Activated CD8-positive, alpha-beta memory T cell treated with anti-CD3 and anti-CD28 coated beads for 4 hours (primary cell): ENCODE measurements around the gene LAMA3.

Experiments
- DNase-seq, 2 donors: peaks; one replicate each; pipeline ENCODE4 v3.0.0-alpha.2; 2020; ENCODE audit warnings: low read depth in 2 of 2

Gene LAMA3

DNA sequence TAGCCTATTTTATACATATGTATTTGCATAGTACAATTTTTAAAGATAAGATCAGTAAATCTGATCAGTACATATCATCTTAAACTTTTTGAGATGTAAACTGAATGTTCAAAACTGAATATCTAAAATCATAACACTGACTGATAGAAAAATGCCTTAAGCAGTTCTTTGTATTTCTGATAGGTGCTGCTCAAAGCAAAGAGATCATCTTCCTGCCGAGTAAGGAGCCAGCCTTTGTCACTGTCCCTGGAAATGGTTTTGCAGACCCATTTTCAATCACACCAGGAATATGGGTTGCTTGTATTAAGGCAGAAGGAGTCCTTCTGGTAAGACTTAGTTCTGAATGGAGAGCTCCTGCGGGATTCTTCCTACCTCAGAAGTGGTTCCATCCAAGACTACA is 135.0 kb downstream of the LAMA3 start:
- DNase-seq: no peak

DNA sequence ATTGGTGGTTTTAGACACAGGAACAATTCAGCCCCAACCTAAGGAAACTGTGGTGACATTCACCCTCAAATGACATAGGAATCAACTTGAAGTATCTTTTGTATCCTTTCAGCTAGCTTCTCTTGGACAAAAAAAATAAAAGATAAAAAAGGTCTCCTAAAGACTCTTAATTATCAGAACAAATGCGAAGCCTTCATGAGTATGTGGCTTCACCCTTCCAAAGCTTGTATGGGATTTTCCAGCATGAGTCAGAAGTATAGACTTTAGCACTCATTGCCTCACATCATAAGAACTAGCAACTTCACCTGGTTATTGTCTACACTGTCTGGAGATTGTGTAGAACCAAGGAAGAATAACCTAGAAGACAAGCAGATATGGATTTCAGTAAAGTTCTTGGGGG is 135.4 kb downstream of the LAMA3 start:
- no peak for DNase-seq

DNA sequence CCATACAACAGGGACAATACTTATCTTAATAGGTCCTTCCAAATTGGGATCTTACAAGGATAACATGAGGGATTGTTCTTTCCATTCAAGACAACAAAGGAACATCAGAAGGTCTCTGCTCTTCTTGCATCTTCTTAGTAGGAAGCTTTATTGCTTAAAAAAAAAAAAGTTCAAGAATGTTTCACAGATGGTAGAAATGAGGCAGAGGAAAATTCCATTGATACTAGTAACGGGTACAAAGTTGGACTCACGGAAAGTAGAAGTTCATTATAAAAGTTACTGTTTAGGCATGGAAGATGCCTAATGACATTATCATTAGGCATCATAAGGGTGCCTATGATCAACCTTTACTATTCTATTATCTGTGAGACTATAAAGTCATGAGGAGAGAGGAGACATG is 136.2 kb downstream of the LAMA3 start:
- no peak for DNase-seq

DNA sequence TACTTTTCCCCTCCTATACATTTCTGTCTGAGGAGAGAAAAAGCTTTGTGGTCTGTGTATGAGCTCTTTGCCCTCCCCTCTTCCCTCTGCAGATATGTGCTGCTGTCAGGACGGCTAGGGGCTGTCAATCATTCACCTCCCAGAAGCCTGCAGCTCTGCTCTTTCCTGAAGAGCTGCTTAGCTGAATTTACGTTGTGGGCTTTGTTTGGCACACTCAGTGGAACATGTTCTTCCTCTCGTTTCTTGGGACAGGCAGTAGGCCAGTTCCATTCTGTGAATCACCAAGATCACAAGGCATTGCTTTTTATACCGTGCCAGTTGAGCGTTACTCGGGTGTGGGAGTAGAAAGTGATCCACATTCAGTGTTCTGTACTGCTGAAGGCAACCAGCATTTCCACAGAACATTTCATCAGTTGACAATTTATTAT is 136.7 kb downstream of the LAMA3 start:
- DNase-seq: no peak

DNA sequence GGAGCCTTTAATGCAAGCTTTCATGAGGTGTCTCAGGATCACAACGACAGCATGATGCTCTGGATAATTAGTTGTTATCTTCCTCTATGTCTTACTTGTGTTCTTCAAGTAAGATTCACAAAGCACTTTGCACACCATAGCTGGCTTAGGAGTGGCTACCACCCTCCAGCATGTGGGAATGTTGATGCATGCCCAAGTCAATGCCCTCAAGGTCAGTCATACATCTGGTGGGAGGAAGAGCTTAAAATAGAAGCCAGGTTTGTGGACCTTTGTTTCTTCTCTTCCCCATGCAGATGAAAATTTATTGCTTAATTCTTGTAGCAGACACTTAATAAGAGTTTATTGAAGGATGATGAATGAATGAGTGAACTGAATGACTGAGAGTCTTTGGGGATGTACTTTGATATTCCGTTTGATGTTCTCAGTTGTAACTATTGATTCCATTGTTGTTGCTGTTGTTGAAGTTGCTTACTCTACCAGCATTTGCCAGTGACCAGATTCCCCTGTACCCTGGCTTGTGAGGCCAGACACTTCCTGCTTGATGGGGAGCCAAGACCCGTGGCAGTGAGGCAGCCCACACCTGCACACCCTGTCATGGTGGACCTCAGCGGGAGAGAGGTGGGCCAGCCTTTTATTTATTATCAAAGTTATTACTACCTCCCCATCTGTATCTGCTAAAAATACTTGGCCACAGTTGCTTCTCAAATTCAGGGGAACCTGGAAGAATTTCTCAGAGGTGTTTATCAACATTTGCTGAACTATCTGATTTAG is 137.8 kb downstream of the LAMA3 start:
- no peak for DNase-seq

DNA sequence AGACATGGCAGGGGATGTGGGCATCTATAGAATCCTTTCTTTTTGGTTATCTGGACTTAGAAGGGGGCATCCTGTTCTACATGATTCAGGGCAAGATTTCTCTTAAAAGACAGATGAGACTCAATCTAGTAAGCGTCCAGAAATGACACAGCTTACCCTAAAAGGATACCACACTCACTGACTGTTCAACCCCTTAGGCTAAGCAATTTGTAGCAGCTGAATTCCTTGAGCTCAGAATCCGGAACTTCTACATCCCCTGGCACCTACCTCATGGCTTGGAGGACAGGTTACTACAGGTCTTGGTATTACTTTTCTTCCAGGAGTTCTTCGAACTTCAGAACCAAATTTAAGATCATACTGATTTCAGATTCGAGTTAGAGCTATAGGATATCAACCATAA is 138.4 kb downstream of the LAMA3 start:
- no peak for DNase-seq

DNA sequence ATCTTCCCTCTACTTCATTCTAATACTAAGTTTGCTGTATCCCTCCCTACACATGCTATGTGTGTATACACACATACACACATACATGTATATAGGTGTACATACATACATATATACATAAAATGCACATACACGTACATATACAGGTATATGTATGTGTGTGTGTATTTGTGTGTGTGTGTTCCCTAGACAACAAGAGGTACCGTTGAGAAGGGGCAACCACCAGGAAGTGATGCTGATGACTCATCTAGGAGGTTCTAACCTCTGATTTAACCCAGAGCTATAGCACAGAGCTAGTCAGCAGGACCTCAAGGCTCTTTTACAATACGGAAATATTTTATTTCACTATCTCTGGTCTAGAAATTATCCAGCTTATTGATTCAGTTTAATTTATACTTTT is 139.2 kb downstream of the LAMA3 start:
- DNase-seq: peak in 1 of 2 donors; percentile 42

DNA sequence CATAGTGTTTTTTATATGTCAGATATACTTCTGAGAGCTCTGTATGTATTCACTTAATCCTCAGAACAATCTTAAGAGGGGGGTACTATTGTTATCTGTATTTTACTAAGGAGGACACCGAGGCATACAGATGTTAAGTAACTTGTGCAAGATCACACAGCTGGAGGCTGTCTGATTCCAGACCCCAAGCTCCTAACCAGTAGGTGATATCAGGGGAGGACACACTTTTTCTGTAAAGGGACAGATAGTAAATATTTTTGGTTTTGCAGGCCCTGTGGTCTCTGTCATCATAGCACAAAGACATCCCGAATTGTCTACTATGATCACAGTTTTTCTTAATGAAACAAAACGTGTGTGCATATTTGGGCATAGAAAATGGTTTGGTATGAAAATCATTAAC is 143.7 kb downstream of the LAMA3 start:
- DNase-seq: no peak

DNA sequence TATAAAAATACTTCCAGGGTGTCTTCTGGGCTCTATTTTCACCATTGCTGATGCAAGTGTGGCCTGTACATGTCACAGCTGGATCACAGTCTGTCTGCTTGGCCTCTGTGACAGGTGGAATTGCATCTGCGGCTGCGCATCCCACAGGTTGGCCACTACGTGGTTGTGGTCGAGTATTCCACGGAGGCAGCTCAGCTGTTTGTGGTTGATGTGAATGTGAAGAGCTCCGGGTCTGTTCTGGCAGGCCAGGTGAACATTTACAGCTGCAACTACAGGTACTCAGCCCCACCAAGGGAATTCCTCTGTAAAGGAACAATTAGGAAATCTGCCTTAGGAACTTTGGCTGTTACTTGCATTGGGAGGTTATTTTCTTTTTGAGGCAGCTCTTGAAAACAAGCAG is 144.5 kb downstream of the LAMA3 start:
- no peak for DNase-seq

DNA sequence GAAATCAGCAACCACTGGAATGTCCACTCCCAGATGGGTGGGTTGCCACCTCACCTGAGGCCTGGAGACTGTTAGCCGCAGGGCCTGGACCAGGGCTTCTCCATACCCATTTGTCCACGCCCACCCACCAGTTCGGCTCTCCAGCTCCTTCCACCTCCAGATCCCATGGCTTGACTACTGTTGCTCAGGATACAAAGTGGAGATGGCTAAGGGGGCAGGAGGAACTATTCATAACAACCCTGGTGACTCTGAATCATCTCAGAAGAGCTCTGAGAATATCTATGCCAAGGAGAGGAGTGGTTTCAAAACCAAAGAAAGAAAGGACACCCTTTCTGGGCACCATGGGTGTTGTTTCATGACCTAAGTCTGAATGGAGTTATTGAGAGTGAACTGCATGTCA is 145.8 kb downstream of the LAMA3 start:
- DNase-seq: no peak

DNA sequence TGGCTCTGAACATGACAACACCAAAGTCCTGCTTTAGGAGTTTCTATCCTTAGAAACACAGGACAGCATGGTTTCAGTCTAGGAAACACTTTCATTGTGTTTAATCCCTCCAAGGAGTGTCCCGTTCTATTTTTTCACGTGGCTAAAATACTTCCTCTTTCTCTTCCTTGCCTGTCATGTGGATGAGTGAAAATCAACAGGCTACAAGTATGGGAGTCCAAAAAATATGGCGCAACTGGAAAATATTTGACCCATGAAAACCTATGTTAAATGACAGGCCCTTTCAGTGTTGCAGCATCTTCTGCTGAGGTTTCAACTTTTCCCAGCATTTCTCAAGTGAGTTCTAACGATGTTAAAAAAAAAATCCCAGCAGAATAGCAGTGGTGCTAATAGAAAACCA is 146.3 kb downstream of the LAMA3 start:
- DNase-seq: no peak

DNA sequence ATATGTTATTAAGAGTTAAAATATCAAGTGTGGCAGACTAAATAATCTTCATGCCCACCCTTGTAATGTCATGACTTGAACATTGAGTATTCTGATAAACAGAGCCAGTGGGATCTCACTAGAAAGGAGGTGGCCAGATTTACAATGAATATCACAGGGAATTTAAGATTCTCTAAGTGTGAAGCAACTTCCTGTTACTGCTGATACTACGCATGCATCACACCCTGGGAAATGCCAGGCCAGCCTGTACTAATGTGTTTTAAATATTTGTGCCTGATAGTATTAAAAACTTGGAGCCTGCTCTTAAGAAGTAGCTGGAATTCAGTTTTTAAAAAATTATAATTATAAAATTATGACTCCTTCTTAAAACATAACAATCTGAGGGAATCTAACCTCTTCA is 148.3 kb downstream of the LAMA3 start:
- DNase-seq: no peak

DNA sequence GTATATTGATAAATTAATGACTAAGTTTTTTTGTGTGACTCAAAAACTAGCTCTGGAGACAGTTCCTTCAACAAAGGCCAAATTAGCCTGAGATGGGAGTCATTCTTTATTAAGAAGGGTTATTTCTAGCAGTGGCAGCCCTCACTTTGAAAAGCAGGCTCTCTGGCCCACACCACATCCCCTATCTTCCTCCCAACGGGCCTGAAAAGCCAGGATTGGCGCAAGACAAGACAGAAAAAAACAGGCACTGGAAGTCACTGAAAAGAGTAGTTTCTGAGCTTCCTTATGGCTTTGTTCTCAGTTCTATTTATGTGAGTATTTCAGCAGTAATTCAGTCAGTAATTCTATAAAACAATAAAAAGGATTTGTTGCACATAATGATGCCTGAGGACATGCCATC is 149.0 kb downstream of the LAMA3 start:
- no peak for DNase-seq

DNA sequence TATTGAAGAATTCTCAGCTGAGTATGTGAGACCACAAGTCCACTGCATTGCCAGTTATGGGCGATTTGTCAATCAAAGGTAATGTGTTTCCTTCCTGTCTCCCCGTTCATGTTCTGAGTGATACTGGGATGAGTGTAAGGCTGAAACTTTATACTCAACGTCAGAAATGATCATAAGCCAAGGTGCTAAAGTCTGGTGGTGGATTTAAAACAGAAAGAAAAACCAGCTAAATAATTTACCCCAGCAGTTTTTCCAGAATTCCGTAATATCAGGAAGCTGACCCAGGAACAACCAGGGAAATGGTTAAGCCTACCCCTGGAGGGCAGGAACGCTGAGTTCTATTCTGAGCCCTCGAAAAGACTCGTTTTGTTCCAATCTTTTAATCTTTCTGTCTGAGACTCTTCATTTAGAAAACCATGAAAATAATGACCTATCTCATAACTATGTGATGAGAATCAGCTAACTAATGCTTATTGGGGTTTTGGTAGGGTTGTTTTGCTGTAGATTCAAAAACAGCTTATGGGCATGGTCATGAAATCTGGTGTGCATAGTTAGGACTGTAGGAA is 149.6 kb downstream of the LAMA3 start:
- no peak for DNase-seq

DNA sequence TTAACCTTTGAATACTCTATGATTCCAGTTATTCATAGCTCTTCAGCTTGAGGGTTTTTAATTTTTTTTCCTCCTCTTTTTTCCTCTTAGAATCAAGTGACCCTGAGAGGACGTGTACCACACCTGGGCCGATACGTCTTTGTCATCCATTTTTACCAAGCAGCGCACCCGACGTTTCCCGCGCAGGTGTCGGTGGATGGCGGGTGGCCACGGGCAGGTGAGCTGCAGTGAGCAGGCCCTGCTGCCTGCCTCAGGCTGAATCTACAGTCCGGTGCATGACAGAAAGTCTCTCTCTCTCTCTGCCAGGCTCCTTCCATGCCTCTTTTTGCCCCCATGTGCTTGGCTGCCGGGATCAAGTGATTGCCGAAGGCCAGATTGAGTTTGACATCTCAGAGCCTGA is 153.1 kb downstream of the LAMA3 start:
- DNase-seq: no peak

DNA sequence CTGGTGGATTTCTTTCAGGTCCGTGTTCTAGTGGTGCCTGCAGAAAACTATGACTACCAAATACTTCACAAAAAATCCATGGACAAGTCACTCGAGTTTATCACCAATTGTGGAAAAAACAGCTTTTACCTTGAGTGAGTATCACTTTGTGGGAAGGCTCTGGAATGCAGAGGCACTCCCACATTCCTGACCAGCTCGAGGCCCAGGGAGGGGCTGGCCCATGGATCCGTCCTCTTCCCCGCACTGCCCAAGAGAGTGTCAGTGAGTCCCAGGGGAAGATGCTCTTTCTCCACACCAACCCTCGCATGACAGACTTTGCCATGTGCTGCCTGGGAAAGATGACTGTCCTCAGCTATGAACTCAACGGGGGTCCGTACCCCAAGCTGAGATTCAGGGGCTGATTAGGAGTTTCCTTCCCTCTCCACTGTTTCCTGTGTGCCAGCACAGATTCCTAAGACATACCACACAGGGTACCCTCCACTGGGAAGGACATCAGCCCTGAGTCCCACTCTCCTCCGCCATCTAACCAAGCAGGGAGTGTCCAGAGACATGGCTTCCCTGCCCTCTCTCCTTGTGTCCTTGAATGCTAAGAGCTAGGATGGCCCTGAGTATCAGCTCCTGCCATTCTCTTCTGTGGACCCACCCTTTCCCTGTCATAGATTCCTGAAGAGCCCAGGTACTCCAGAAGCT is 155.9 kb downstream of the LAMA3 start:
- no peak for DNase-seq

DNA sequence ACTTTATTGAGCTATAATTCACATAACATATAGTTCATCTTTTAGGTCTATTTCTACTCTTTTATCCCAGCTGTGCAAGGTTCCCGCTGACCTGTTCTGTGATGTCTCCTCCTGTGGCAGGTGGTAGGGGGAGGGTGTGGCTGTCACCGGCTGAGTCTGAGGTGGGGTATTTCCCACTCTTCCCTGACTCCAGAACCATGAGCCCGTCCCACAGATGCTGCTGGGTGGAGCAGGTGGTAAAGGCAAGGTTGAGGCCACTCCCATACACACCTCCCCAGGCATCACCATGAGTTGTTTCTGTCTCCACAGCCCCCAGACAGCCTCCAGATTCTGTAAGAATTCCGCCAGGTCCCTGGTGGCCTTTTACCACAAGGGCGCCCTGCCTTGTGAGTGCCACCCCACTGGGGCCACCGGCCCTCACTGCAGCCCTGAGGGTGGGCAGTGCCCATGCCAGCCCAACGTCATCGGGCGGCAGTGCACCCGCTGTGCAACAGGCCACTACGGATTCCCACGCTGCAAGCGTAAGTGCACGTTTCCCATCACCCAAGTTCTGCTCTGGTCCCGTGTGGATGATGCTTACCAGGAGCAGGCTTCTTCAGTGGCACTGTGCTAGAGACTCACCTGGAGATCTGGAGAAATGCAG is 156.9 kb downstream of the LAMA3 start:
- DNase-seq: no peak

DNA sequence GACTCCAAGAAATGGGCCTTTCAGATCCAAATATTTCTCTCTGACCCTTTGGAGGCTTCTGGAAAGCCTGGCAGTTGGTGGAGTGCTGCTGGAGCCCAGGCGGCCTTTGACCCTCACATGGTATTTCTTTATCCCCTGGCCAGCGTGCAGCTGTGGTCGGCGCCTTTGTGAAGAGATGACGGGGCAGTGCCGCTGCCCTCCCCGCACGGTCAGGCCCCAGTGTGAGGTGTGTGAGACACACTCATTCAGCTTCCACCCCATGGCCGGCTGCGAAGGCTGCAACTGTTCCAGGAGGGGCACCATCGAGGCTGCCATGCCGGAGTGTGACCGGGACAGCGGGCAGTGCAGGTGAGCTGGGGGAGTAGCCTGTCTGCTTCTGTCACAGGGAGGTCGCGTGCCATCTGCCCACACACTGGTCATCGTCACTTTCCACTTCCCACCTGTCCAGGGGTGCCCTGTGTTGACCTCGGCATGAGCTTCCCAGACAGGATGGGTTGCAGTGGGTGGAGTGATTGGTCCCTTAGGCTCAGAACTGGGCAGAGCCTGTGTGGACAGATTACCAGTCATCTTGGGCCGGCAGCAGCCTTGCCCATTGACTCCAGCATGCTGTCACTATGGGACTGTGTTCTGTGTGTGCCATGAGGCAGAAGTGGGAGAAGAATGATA is 158.2 kb downstream of the LAMA3 start:
- no peak for DNase-seq

DNA sequence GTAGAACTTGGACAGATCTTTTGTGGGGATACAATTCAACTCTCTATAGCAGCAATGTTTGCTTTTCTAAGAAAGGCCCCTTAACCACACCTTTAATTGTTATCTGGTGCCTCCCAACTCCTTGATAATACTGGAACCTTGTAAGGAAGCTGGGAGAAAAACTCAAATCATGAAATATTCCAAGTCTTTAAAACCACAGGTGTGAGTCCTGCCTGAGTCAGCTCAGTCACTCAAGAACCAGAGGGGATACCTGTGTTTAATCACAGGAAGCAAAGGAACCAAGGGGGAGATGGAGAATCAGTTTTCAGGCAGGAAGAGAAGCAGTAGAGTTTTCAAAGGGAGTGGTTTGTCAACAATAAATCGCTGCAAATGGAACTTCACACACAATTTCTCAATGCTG is 159.9 kb downstream of the LAMA3 start:
- DNase-seq: no peak

DNA sequence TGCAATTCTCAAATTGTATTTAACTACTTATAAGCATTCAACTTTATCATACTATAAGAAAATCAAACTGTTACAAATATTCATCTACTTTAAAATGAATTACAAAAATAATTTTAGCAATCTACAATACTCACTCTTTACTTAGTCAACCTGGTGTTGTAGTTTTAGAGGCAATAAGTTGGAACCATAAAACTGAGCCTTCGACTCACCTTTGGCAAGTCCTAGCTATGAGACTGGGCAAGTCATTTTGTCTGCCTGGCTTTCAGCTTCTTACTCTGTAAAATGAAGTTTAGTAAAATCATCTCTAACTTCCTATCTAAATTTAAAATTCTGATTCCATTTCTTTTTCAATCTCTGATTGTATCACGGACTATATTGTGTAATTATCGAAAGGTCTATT is 161.0 kb downstream of the LAMA3 start:
- DNase-seq: no peak

DNA sequence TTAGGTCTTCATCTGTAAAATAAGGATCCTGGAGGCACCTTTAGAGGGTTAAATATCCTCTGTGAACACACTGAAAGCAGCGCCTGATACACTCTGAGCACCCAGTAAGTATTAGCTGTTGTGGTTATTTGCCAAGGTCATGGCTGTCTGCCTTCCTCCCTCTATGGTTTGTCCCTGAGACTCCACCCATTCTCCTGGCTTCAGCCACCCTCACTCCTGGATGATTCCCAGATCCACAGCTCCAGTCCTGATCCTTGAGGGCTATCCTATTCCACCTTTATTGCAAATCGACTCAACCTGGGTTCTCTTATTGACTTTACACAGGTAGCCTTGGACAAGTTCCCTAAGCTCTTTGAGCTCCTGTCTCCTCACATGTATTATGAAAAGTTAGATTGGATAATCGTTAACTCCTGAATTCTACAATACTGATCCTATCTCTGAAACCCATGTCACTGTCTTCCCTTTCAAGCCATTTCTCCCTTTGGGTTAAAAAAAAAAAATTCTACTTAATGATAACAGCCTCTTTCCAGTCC is 162.3 kb downstream of the LAMA3 start:
- no peak for DNase-seq
